ENCODE measurements around the gene MAP6.
A peak's percentile ranks its signal among the peaks of the same experiment; 100 is the strongest.

Gene MAP6

GRCh38 chr11:75547617-75548058 is 121.2 kb downstream of the MAP6 start:
- peak in 10 of 14 donors; percentile 8 to 58 (median 30) for DNase-seq

- no peak for DNase-seq
Measured at GRCh38 chr11:75547177-75547576, 121.7 kb downstream of the MAP6 start.

- no peak for DNase-seq
Measured at GRCh38 chr11:75543806-75544205, 125.0 kb downstream of the MAP6 start.

GRCh38 chr11:75542088-75542438 is 126.8 kb downstream of the MAP6 start:
- DNase-seq: no peak

GRCh38 chr11:75541193-75542087 is 127.4 kb downstream of the MAP6 start:
- DNase-seq: no peak

GRCh38 chr11:75539459-75540334 is 129.1 kb downstream of the MAP6 start:
- DNase-seq: no peak

- no peak for DNase-seq
Measured at GRCh38 chr11:75538150-75538942, 130.5 kb downstream of the MAP6 start.

- DNase-seq: no peak
Measured at GRCh38 chr11:75537740-75538139, 131.1 kb downstream of the MAP6 start.
